IMR-90 (cell line): ENCODE results near the gene KRT8. TPM values are rescaled to one million over a fixed set of nuclear protein-coding genes. Genes with fewer than 3 reads are reported as not detected.

ENCODE experiments used
- ATAC-seq: fragments of 200-7000 bp; cut with Tn5 transposase; 2 replicates; pipeline ENCODE4 v1.9.1; 2020; ENCODE audit warnings: low read depth, mild to moderate bottlenecking, moderate library complexity
- BruUV-seq: library from RNA; stranded (reverse); fragments of 400-500 nt; replicated peaks from 2 replicates; lab custom pipeline; 2021; lab: Mats Ljungman, UMichigan
- CTCF ChIA-PET: fragments of 300-600 bp; formaldehyde crosslinking; extraction: SDS; loops from one replicate; lab custom pipeline; 2021; ENCODE audit warnings: antibody characterized with exemption; lab: Yijun Ruan, JAX
- POLR2A ChIA-PET: fragments of 300-600 bp; sonication (Branson Sonifier 250); formaldehyde crosslinking; loops from one replicate; lab custom pipeline; 2022; ENCODE audit warnings: antibody characterized with exemption; ENCODE audit not compliant: unreplicated experiment; lab: Charles Lee
- DNase-seq: peaks from one replicate; pipeline ENCODE4 v3.0.0; 2013
- H2AFZ ChIP-seq: replicated peaks from 2 replicates; pipeline ENCODE3; 2013; ENCODE audit warnings: low read length, mild to moderate bottlenecking; ENCODE audit not compliant: poor library complexity
- H2AK5ac ChIP-seq: 2 replicates; pipeline ENCODE4 v1.6.1; 2013; ENCODE audit warnings: low read depth, low read length, inconsistent platforms
- H2AK9ac ChIP-seq: replicated peaks from 2 replicates; pipeline ENCODE3; 2013; ENCODE audit warnings: mild to moderate bottlenecking, low read depth, low read length, moderate library complexity; ENCODE audit not compliant: poor library complexity
- H2BK120ac ChIP-seq: 2 replicates; pipeline ENCODE4 v1.6.1; 2013; ENCODE audit warnings: low read depth, low read length, inconsistent platforms
- H2BK15ac ChIP-seq: 3 replicates; pipeline ENCODE4 v1.6.1; 2013; ENCODE audit warnings: low read depth, low read length, inconsistent platforms
- H2BK20ac ChIP-seq: 2 replicates; pipeline ENCODE4 v1.6.1; 2013; ENCODE audit warnings: low read depth, mild to moderate bottlenecking, inconsistent platforms, low read length, moderate library complexity
- H2BK5ac ChIP-seq: 2 replicates; pipeline ENCODE4 v1.6.1; 2013; ENCODE audit warnings: mild to moderate bottlenecking, low read depth, low read length, inconsistent platforms; ENCODE audit not compliant: poor library complexity, severe bottlenecking
- H3K14ac ChIP-seq: replicated peaks from 2 replicates; pipeline ENCODE4 v1.6.1; 2013; ENCODE audit warnings: low read depth, low read length, inconsistent platforms
- H3K18ac ChIP-seq: 2 replicates; pipeline ENCODE4 v1.6.1; 2013; ENCODE audit warnings: low read depth, low read length, control low read depth
- H3K23ac ChIP-seq: 2 replicates; pipeline ENCODE4 v1.6.1; 2013; ENCODE audit warnings: low read depth, low read length, inconsistent platforms
- H3K27ac ChIP-seq: 2 replicates; pipeline ENCODE4 v1.5.1; 2013; ENCODE audit warnings: mild to moderate bottlenecking, control low read depth, low read length; ENCODE audit not compliant: insufficient read depth
- H3K27me3 ChIP-seq: 2 replicates; pipeline ENCODE4 v1.6.1; 2013; ENCODE audit warnings: low read length; ENCODE audit not compliant: control insufficient read depth, insufficient read depth
- H3K36me3 ChIP-seq: 2 replicates; pipeline ENCODE4 v1.6.1; 2013; ENCODE audit warnings: low read length, mixed read lengths; ENCODE audit not compliant: control insufficient read depth, insufficient read depth
- H3K4ac ChIP-seq: 2 replicates; pipeline ENCODE4 v1.6.1; 2013; ENCODE audit warnings: low read depth, low read length, inconsistent platforms
- H3K4me1 ChIP-seq: 2 replicates; pipeline ENCODE4 v1.6.1; 2013; ENCODE audit warnings: low read length, mixed read lengths; ENCODE audit not compliant: control insufficient read depth, insufficient read depth
- H3K4me2 ChIP-seq: 2 replicates; pipeline ENCODE4 v1.6.1; 2013; ENCODE audit warnings: low read depth, mild to moderate bottlenecking, control low read depth, low read length, moderate library complexity
- H3K4me3 ChIP-seq: 2 replicates; pipeline ENCODE4 v1.5.1; 2013; ENCODE audit warnings: low read depth, mild to moderate bottlenecking, control low read depth, low read length, moderate library complexity; ENCODE audit not compliant: insufficient read depth
- H3K56ac ChIP-seq: 2 replicates; pipeline ENCODE4 v1.6.1; 2013; ENCODE audit warnings: low read length, inconsistent platforms; ENCODE audit not compliant: insufficient read depth; ENCODE audit errors: extremely low read depth
- H3K79me1 ChIP-seq, 2 experiments: 2 replicates each; pipeline ENCODE4 v1.6.1; 2013; ENCODE audit warnings: low read length in 2 of 2, inconsistent platforms in 1 of 2, low read depth in 1 of 2
- H3K9ac ChIP-seq: 2 replicates; pipeline ENCODE4 v1.6.1; 2013; ENCODE audit warnings: low read depth, low read length, control low read depth
- H3K9me1 ChIP-seq: 2 replicates; pipeline ENCODE4 v1.6.1; 2013; ENCODE audit warnings: low read length, inconsistent platforms; ENCODE audit not compliant: insufficient read depth
- H3K9me3 ChIP-seq: 2 replicates; pipeline ENCODE4 v1.6.1; 2013; ENCODE audit warnings: low read length; ENCODE audit not compliant: control insufficient read depth, insufficient read depth
- H4K20me1 ChIP-seq: 2 replicates; pipeline ENCODE4 v1.6.1; 2013; ENCODE audit warnings: low read length, inconsistent platforms; ENCODE audit not compliant: insufficient read depth
- H4K5ac ChIP-seq: 2 replicates; pipeline ENCODE4 v1.6.1; 2013; ENCODE audit warnings: mild to moderate bottlenecking, low read depth, low read length, control low read depth
- H4K8ac ChIP-seq, 2 experiments: 2 replicates each; pipeline ENCODE4 v1.6.1; 2013; ENCODE audit warnings: low read depth in 2 of 2, low read length in 2 of 2, control low read depth in 1 of 2, inconsistent platforms in 1 of 2
- H4K91ac ChIP-seq: 2 replicates; pipeline ENCODE4 v1.6.1; 2013; ENCODE audit warnings: low read depth, low read length, inconsistent platforms; ENCODE audit not compliant: insufficient read depth
- BHLHE40 ChIP-seq: fragments of 150-350 bp; IDR thresholded peaks from 2 replicates; pipeline ENCODE4 v1.6.1; 2016; ENCODE audit warnings: mild to moderate bottlenecking, low read depth, low read length
- CEBPB ChIP-seq: IDR thresholded peaks from 2 replicates; pipeline ENCODE4 v1.6.1; 2012; ENCODE audit warnings: low read depth, low read length, improper control_type of control experiment
- CHD1 ChIP-seq: IDR thresholded peaks from 2 replicates; pipeline ENCODE4 v1.6.1; 2012; ENCODE audit warnings: low read depth, low read length, improper control_type of control experiment
- FOS ChIP-seq: fragments of 150-350 bp; IDR thresholded peaks from 2 replicates; pipeline ENCODE4 v1.6.1; 2016; ENCODE audit warnings: low read depth, low read length
- MAFK ChIP-seq: IDR thresholded peaks from 2 replicates; pipeline ENCODE4 v1.6.1; 2012; ENCODE audit warnings: low read depth, low read length, improper control_type of control experiment
- MXI1 ChIP-seq: IDR thresholded peaks from 2 replicates; pipeline ENCODE4 v1.6.1; 2012; ENCODE audit warnings: low read depth, mild to moderate bottlenecking, low read length, moderate library complexity, borderline replicate concordance
- NFE2L2 ChIP-seq: fragments of 150-350 bp; IDR thresholded peaks from 2 replicates; pipeline ENCODE4 v1.6.1; 2016; ENCODE audit warnings: low read depth, mild to moderate bottlenecking, low read length
- RAD21 ChIP-seq: IDR thresholded peaks from 2 replicates; pipeline ENCODE4 v1.6.1; 2012; ENCODE audit warnings: low read length, improper control_type of control experiment
- RCOR1 ChIP-seq: IDR thresholded peaks from 2 replicates; pipeline ENCODE4 v1.6.1; 2012; ENCODE audit warnings: mild to moderate bottlenecking, low read length, improper control_type of control experiment; ENCODE audit not compliant: insufficient replicate concordance
- RFX5 ChIP-seq: IDR thresholded peaks from 2 replicates; pipeline ENCODE4 v1.8.0; 2012; ENCODE audit warnings: low read depth, mild to moderate bottlenecking, low read length, moderate library complexity
- WGBS, 2 experiments: methylation state at CpG; one replicate each; pipeline versions ENCODE4 v1.1.5 to v1.1.7; 2013; ENCODE audit warnings: missing lambda C conversion rate in 2 of 2; ENCODE audit not compliant: insufficient read length in 1 of 2; ENCODE audit errors: extremely low coverage in 2 of 2; 5-methylcytosine and 5-hydroxymethylcytosine counted together
- dilution Hi-C: fragments of 300-500 bp; cut with HindIII; formaldehyde crosslinking; loops from one replicate; pipeline ENCODE4 v1.14.3; 2018; ENCODE audit warnings: low sequenced_read_pairs; ENCODE audit not compliant: unreplicated experiment
- in situ Hi-C: fragments of 300-500 bp; cut with MboI; formaldehyde crosslinking; loops from 3 replicates; pipeline ENCODE4 v1.14.3; 2019; ENCODE audit warnings: low sequenced_read_pairs, inconsistent platforms, mixed read lengths
- intact Hi-C: fragments of 100-400 bp; cut with micrococcal nuclease; formaldehyde crosslinking; loops from 2 replicates; pipeline ENCODE4 v1.10.0; 2022
- polyA plus RNA-seq, 3 experiments: library from polyadenylated mRNA; depleted of rRNA; stranded (reverse); fragments of >200 nt; gene quantifications; 2 replicates each; pipeline ENCODE4 v1.2.3, GENCODE V29; 2012; ENCODE audit warnings: low replicate concordance in 1 of 3
- total RNA-seq: library from RNA; depleted of rRNA; stranded (reverse); fragments of >200 nt; gene quantifications from 2 replicates; pipeline ENCODE4 v1.2.3, GENCODE V29; 2012
- TF ChIP-seq, protein P1 (sequence below): fragments of 150-350 bp; IDR thresholded peaks from 2 replicates; pipeline ENCODE4 v1.6.1; 2017; ENCODE audit warnings: mild to moderate bottlenecking, antibody characterized with exemption, low read length, low read depth
- TF ChIP-seq, protein P2 (sequence below): fragments of 150-350 bp; IDR thresholded peaks from 2 replicates; pipeline ENCODE4 v1.6.1; 2016; ENCODE audit warnings: low read depth, mild to moderate bottlenecking, low read length, moderate library complexity, borderline replicate concordance
- TF ChIP-seq, protein P3 (sequence below): conservative IDR thresholded peaks from 2 replicates; pipeline ENCODE4 v1.5.1; 2012; ENCODE audit warnings: mild to moderate bottlenecking, low read depth, low read length, improper control_type of control experiment

KRT8 gene
- total and polyA plus RNA-seq, 2 of the 4 experiments (the other 2 are of a cell fraction): 10.9 to 39.3 TPM

DNA sequence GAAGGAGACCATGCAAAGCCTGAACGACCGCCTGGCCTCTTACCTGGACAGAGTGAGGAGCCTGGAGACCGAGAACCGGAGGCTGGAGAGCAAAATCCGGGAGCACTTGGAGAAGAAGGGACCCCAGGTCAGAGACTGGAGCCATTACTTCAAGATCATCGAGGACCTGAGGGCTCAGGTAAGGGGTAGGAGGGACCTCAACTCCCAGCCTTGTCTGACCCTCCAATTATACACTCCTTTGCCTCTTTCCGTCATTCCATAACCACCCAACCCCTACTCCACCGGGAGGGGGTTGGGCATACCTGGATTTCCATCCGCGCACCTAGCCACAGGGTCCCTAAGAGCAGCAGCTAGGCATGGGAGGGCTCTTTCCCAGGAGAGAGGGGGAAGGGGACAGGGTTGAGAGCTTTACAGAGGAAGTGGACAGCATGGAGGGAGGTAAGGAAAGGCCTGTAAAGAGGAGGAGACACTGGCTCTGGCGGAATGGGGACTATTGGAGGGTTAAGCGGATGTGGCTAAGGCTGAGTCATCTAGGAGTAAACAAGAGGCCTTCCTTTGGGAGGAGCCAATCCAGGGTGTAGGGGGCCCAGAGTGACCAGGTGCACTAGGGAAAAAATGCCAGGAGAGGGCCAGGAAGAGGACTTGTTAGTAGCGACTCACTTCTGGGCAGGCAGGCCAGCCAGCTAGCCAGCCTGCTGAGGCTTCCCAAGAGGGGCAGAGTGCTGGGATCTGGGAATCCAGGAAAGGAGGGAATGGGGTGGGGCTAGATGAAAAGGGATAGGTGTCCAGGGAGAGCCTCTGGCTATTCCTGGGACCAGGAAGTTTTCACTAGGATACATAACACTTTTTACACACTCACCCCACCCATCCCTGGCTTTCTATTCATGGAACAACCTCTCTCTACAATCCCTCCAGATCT, 44.8 kb upstream of the KRT8 start:
- peak overlapping the region; percentile 83 for H2BK20ac ChIP-seq
- H2BK120ac ChIP-seq: peak overlapping the region; percentile 90
- peak overlapping the region; percentile 78 for H3K18ac ChIP-seq
- peak overlapping the region; percentile 67; the same call in 1 of the 3 replicates for H2BK15ac ChIP-seq
- H4K91ac ChIP-seq: peak overlapping the region; percentile 94
- TSS peak; percentile 55 for BruUV-seq
- ATAC-seq: peak; percentile 80
- H3K14ac ChIP-seq: peak overlapping the region; percentile 98
- dilution Hi-C loops: no loop called here
- peak overlapping the region; percentile 17 to 67 for H4K8ac ChIP-seq
- H2AK5ac ChIP-seq: peak overlapping the region; percentile 81
- intact Hi-C loops: no loop called here
- H3K27me3 ChIP-seq: no peaks in the 10 kb centered on the region
- H3K9ac ChIP-seq: peak overlapping the region; percentile 77
- no peaks in the 10 kb centered on the region for H4K20me1 ChIP-seq
- ChIA-PET CTCF (interaction anchor here (0.6 kb wide), 1 partner anchor 12 kb away, joined by 4 read pairs; no protein-coding TSS in a partner anchor), POLR2A (no interaction called here)
- H3K23ac ChIP-seq: peak overlapping the region; percentile 84
- H3K27ac ChIP-seq: peak overlapping the region; percentile 86
- peak overlapping the region; percentile 91 for H3K4me2 ChIP-seq
- peak overlapping the region; percentile 78 for H3K4me3 ChIP-seq
- H3K36me3 ChIP-seq: peaks cover 7% of the 10 kb centered on the region; the same call in 1 of the 2 replicates
- H3K79me1 ChIP-seq: peaks cover 16 to 52% of the 10 kb centered on the region in 2 experiments; a peak in 3 of 4 replicates
- peaks cover 20% of the 10 kb centered on the region for H3K4me1 ChIP-seq
- H2AFZ ChIP-seq: peak overlapping the region; percentile 91
- H3K56ac ChIP-seq: peak overlapping the region; percentile 73
- no peaks in the 10 kb centered on the region for H3K9me3 ChIP-seq
- in situ Hi-C loops: no loop called here
- peak overlapping the region; percentile 99 for H2AK9ac ChIP-seq
- H3K4ac ChIP-seq: peak overlapping the region; percentile 99
- peak overlapping the region; percentile 95 for H2BK5ac ChIP-seq
- H3K9me1 ChIP-seq: peaks cover 13% of the 10 kb centered on the region; the same call in 1 of the 2 replicates
- DNase-seq: peak; percentile 95
- WGBS, 2 experiments: 25% methylated on average over 4 of the region's 13 CpGs; no CpG with 5 or more reads in 1 of the 2 experiments
- peak overlapping the region; percentile 89 for H4K5ac ChIP-seq
- TF ChIP-seq, protein P1, sequence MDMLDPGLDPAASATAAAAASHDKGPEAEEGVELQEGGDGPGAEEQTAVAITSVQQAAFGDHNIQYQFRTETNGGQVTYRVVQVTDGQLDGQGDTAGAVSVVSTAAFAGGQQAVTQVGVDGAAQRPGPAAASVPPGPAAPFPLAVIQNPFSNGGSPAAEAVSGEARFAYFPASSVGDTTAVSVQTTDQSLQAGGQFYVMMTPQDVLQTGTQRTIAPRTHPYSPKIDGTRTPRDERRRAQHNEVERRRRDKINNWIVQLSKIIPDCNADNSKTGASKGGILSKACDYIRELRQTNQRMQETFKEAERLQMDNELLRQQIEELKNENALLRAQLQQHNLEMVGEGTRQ: no peak
- TF ChIP-seq, protein P2, sequence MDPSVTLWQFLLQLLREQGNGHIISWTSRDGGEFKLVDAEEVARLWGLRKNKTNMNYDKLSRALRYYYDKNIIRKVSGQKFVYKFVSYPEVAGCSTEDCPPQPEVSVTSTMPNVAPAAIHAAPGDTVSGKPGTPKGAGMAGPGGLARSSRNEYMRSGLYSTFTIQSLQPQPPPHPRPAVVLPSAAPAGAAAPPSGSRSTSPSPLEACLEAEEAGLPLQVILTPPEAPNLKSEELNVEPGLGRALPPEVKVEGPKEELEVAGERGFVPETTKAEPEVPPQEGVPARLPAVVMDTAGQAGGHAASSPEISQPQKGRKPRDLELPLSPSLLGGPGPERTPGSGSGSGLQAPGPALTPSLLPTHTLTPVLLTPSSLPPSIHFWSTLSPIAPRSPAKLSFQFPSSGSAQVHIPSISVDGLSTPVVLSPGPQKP: no peak
- TF ChIP-seq CEBPB (no peak), MXI1 (peak; percentile 36; the same call in 1 of the 2 replicates), RFX5 (no peak), CHD1 (no peak), FOS (peak; percentile 87), BHLHE40 (no peak), MAFK (no peak), NFE2L2 (no peak), RCOR1 (no peak), RAD21 (0 out of 2 replicates have a peak, but pooled peaks have one; percentile 8)
- TF ChIP-seq, protein P3, sequence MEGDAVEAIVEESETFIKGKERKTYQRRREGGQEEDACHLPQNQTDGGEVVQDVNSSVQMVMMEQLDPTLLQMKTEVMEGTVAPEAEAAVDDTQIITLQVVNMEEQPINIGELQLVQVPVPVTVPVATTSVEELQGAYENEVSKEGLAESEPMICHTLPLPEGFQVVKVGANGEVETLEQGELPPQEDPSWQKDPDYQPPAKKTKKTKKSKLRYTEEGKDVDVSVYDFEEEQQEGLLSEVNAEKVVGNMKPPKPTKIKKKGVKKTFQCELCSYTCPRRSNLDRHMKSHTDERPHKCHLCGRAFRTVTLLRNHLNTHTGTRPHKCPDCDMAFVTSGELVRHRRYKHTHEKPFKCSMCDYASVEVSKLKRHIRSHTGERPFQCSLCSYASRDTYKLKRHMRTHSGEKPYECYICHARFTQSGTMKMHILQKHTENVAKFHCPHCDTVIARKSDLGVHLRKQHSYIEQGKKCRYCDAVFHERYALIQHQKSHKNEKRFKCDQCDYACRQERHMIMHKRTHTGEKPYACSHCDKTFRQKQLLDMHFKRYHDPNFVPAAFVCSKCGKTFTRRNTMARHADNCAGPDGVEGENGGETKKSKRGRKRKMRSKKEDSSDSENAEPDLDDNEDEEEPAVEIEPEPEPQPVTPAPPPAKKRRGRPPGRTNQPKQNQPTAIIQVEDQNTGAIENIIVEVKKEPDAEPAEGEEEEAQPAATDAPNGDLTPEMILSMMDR: no peak
